ENCODE results near the gene CCT8.

DNA sequence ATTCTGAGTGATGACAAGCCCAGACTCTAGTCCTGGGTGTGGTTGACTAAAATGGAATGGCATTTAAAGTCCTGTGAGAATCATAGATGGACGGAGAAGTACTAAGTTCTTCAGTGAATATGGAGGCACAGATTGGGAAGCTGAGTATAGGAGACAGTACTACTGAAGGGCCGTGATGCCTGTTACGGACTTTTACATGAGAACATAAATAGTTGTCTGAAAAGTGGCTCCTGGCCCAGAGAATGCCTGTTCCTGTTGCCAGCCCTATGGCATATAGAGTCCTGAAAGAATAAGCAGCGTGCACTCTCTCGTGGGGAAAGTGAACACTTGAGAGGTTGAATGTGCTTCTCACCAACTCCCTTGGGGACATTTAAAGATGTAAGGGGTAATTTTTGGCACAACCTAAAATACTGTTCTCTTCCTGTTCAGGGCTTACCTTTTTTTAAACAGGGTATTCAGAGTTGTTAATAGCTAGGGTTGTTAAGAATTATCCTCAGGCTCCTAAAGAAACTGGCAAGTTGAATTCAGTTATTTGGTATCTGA, 20.4 kb downstream of the CCT8 start:
- TF ChIP-seq POLR2A (IDR thresholded peaks at IDR 0.05; ENCODE audit: low read length) = no peak
- TF ChIP-seq GATA1 (IDR thresholded peaks at IDR 0.05; ENCODE audit: low read depth, low read length) = no peak

All from erythroblast (primary cell).